Neural cell (in vitro differentiated cells): Measurements from ENCODE around the gene SGPP2. TPM values are rescaled to one million over a fixed set of nuclear protein-coding genes. Genes with fewer than 3 reads are reported as not detected.
A peak's percentile ranks its signal among the peaks of the same experiment; 100 is the strongest.

Experiments used
- H2AFZ ChIP-seq: fragments of 200-600, 300-800 bp; sonication (generic), shearing (Covaris generic); 2 replicates; pipeline ENCODE4 v1.6.0; 2014; ENCODE audit warnings: low read depth, mild to moderate bottlenecking, antibody characterized with exemption, low read length, moderate library complexity
- H3F3A ChIP-seq: fragments of 200-600 bp; shearing (Covaris generic); 2 replicates; pipeline ENCODE4 v1.6.1; 2016; ENCODE audit warnings: mild to moderate bottlenecking, moderate library complexity, mixed read lengths, antibody characterized with exemption, low read length; ENCODE audit not compliant: insufficient read depth, poor library complexity, severe bottlenecking
- H3K27ac ChIP-seq: fragments of 200-600, 300-800 bp; sonication (generic), shearing (Covaris generic); 2 replicates; pipeline ENCODE4 v1.5.1; 2014; ENCODE audit warnings: mild to moderate bottlenecking, low read length, moderate library complexity
- H3K27me3 ChIP-seq: fragments of 300-800, 200-600 bp; sonication (generic), shearing (Covaris generic); 2 replicates; pipeline ENCODE4 v1.6.0; 2014; ENCODE audit warnings: mild to moderate bottlenecking, low read depth, low read length, moderate library complexity; ENCODE audit not compliant: insufficient read depth
- H3K36me3 ChIP-seq: fragments of 300-800, 200-600 bp; sonication (generic), shearing (Covaris generic); 2 replicates; pipeline ENCODE4 v1.5.1; 2014; ENCODE audit warnings: mild to moderate bottlenecking, antibody characterized with exemption, low read length, moderate library complexity; ENCODE audit not compliant: insufficient read depth
- H3K4me2 ChIP-seq: fragments of 300-800, 200-600 bp; sonication (generic), shearing (Covaris generic); 2 replicates; pipeline ENCODE4 v1.6.0; 2014; ENCODE audit warnings: mild to moderate bottlenecking, low read length
- H3K4me3 ChIP-seq: fragments of 300-800, 200-600 bp; sonication (generic), shearing (Covaris generic); 2 replicates; pipeline ENCODE4 v1.5.1; 2014; ENCODE audit warnings: mild to moderate bottlenecking, low read length, moderate library complexity
- H3K79me2 ChIP-seq: fragments of 200-600 bp; shearing (Covaris generic); replicated peaks from 2 replicates; pipeline ENCODE4 v1.6.0; 2014; ENCODE audit warnings: mild to moderate bottlenecking, low read length, moderate library complexity; ENCODE audit not compliant: insufficient read depth
- H3K9ac ChIP-seq: fragments of 300-800, 200-600 bp; sonication (generic), shearing (Covaris generic); 2 replicates; pipeline ENCODE4 v1.6.1; 2016; ENCODE audit warnings: mild to moderate bottlenecking, low read length, mixed read lengths
- H3K9me2 ChIP-seq: fragments of 200-600 bp; shearing (Covaris generic); 2 replicates; pipeline ENCODE4 v1.6.1; 2016; ENCODE audit warnings: mild to moderate bottlenecking, low read length, mixed read lengths; ENCODE audit not compliant: insufficient read depth
- H3K9me3 ChIP-seq: fragments of 200-600, 300-800 bp; sonication (generic), shearing (Covaris generic); 2 replicates; pipeline ENCODE4 v1.6.1; 2016; ENCODE audit warnings: mild to moderate bottlenecking, mixed run types, low read length, moderate library complexity, mixed read lengths
- H4K20me1 ChIP-seq: fragments of 200-600 bp; shearing (Covaris generic); 2 replicates; pipeline ENCODE4 v1.6.1; 2016; ENCODE audit warnings: mild to moderate bottlenecking, mixed run types; ENCODE audit not compliant: insufficient read depth
- CTCF ChIP-seq: fragments of 450-650 bp; IDR thresholded peaks from 2 replicates; pipeline ENCODE4 v1.5.1; 2014; ENCODE audit warnings: antibody characterized with exemption, mild to moderate bottlenecking, moderate library complexity; ENCODE audit not compliant: poor library complexity, severe bottlenecking
- EP300 ChIP-seq: fragments of 450-650 bp; conservative IDR thresholded peaks from 2 replicates; pipeline ENCODE4 v1.6.1; 2014; ENCODE audit warnings: antibody characterized with exemption, mild to moderate bottlenecking, moderate library complexity; ENCODE audit not compliant: poor library complexity, severe bottlenecking
- EZH2 ChIP-seq: fragments of 200-600, 300-800 bp; shearing (Covaris generic), sonication (generic); IDR thresholded peaks from 2 replicates; pipeline ENCODE4 v1.6.1; 2014; ENCODE audit warnings: antibody characterized with exemption, low read length, borderline replicate concordance, mild to moderate bottlenecking; ENCODE audit not compliant: insufficient read depth, poor library complexity, severe bottlenecking
- MXI1 ChIP-seq: fragments of 450-650 bp; conservative IDR thresholded peaks from 2 replicates; pipeline ENCODE4 v1.6.1; 2014; ENCODE audit warnings: antibody characterized with exemption, mild to moderate bottlenecking; ENCODE audit not compliant: poor library complexity, severe bottlenecking
- POLR2AphosphoS5 ChIP-seq: IDR thresholded peaks from 2 replicates; pipeline ENCODE4 v1.6.1; 2012
- RAD21 ChIP-seq: fragments of 450-650 bp; conservative IDR thresholded peaks from 2 replicates; pipeline ENCODE4 v1.6.1; 2014; ENCODE audit warnings: antibody characterized with exemption, mild to moderate bottlenecking, moderate library complexity
- REST ChIP-seq: IDR thresholded peaks from 2 replicates; pipeline ENCODE4 v1.6.1; 2012; ENCODE audit warnings: borderline replicate concordance
- SMC3 ChIP-seq: fragments of 450-650 bp; conservative IDR thresholded peaks from 2 replicates; pipeline ENCODE4 v1.6.1; 2014; ENCODE audit warnings: antibody characterized with exemption, mild to moderate bottlenecking, moderate library complexity; ENCODE audit not compliant: poor library complexity
- TAF1 ChIP-seq: IDR thresholded peaks from 2 replicates; pipeline ENCODE4 v1.6.1; 2012; ENCODE audit warnings: low read depth
- polyA plus RNA-seq: library from polyadenylated mRNA; depleted of rRNA; stranded (reverse); fragments of >200 nt; gene quantifications from 2 replicates; pipeline ENCODE4 v1.2.3, GENCODE V29; 2014

The SGPP2 gene
- polyA plus RNA-seq, 1 donor from 2014 or later = 0.38 TPM

GRCh38 chr2:222483513-222484039, 59.2 kb downstream of the SGPP2 start:
- Histone ChIP-seq H3K27ac (no peak overlapping the region), H4K20me1 (no peaks in the 10 kb centered on the region), H3F3A (no peaks in the 10 kb centered on the region), H3K27me3 (no peaks in the 10 kb centered on the region), H3K4me3 (no peak overlapping the region), H3K9me2 (no peaks in the 10 kb centered on the region), H3K9ac (no peak overlapping the region), H3K4me2 (no peak overlapping the region), H2AFZ (no peak overlapping the region), H3K36me3 (no peaks in the 10 kb centered on the region), H3K79me2 (no peaks in the 10 kb centered on the region), H3K9me3 (no peaks in the 10 kb centered on the region)
- TF ChIP-seq RAD21 (peak; percentile 41), CTCF (no peak), SMC3 (peak; percentile 25), TAF1 (no peak), EZH2 (no peak), REST (no peak), EP300 (no peak), MXI1 (no peak)

GRCh38 chr2:222485367-222486211, 61.2 kb downstream of the SGPP2 start:
- Histone ChIP-seq H3K79me2 (no peaks in the 10 kb centered on the region), H3F3A (no peaks in the 10 kb centered on the region), H3K27ac (no peak overlapping the region), H2AFZ (no peak overlapping the region), H3K4me2 (no peak overlapping the region), H3K9me3 (no peaks in the 10 kb centered on the region), H3K27me3 (no peaks in the 10 kb centered on the region), H3K9ac (no peak overlapping the region), H3K4me3 (no peak overlapping the region), H3K36me3 (no peaks in the 10 kb centered on the region), H4K20me1 (no peaks in the 10 kb centered on the region), H3K9me2 (no peaks in the 10 kb centered on the region)
- TF ChIP-seq MXI1 (no peak), POLR2AphosphoS5 (no peak), CTCF (no peak), EP300 (no peak), REST (no peak), TAF1 (no peak), RAD21 (no peak), SMC3 (no peak), EZH2 (no peak)
